SK-N-SH (cell line): ENCODE results near the gene APOC3.
A peak's percentile ranks its signal among the peaks of the same experiment; 100 is the strongest.

Experiments
- ELF1 ChIP-seq: IDR thresholded peaks from 2 replicates; pipeline ENCODE4 v1.4.0; 2012
- MXI1 ChIP-seq: IDR thresholded peaks from 2 replicates; pipeline ENCODE4 v1.6.1; 2012; ENCODE audit warnings: mild to moderate bottlenecking, low read depth, low read length, improper control_type of control experiment
- NRF1 ChIP-seq: IDR thresholded peaks from 2 replicates; pipeline ENCODE4 v1.6.1; 2012; ENCODE audit warnings: low read depth, mild to moderate bottlenecking, low read length
- TF ChIP-seq, protein P1 (sequence below): fragments of 200-600 bp; sonication (generic); IDR thresholded peaks from 2 replicates; pipeline ENCODE4 v1.6.1; 2017; ENCODE audit warnings: antibody characterized with exemption, mild to moderate bottlenecking, moderate library complexity

- no peak for TF ChIP-seq ELF1
- no peak for TF ChIP-seq MXI1
- TF ChIP-seq, protein P1, sequence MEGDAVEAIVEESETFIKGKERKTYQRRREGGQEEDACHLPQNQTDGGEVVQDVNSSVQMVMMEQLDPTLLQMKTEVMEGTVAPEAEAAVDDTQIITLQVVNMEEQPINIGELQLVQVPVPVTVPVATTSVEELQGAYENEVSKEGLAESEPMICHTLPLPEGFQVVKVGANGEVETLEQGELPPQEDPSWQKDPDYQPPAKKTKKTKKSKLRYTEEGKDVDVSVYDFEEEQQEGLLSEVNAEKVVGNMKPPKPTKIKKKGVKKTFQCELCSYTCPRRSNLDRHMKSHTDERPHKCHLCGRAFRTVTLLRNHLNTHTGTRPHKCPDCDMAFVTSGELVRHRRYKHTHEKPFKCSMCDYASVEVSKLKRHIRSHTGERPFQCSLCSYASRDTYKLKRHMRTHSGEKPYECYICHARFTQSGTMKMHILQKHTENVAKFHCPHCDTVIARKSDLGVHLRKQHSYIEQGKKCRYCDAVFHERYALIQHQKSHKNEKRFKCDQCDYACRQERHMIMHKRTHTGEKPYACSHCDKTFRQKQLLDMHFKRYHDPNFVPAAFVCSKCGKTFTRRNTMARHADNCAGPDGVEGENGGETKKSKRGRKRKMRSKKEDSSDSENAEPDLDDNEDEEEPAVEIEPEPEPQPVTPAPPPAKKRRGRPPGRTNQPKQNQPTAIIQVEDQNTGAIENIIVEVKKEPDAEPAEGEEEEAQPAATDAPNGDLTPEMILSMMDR = peak; percentile 76
- no peak for TF ChIP-seq NRF1
These were observed 38.5 kb upstream of the APOC3 start for GRCh38 chr11:116791002-116791812.
